Trophoblast cell (in vitro differentiated cells and primary cell): Measurements from ENCODE around the gene FBLN5.

Experiments used
- DNase-seq, 2 donors: peaks; one replicate each; pipeline ENCODE4 v3.0.0-alpha.2; 2016
- H2AFZ ChIP-seq: 2 replicates; pipeline ENCODE4 v1.6.1; 2013; ENCODE audit warnings: low read length, moderate library complexity, mild to moderate bottlenecking; ENCODE audit not compliant: insufficient read depth, poor library complexity
- H2AK5ac ChIP-seq: 2 replicates; pipeline ENCODE4 v1.6.1; 2013; ENCODE audit warnings: mild to moderate bottlenecking, low read length
- H2BK120ac ChIP-seq: 2 replicates; pipeline ENCODE4 v1.6.1; 2013; ENCODE audit warnings: low read length, mild to moderate bottlenecking, moderate library complexity; ENCODE audit not compliant: insufficient read depth, poor library complexity
- H2BK12ac ChIP-seq: 2 replicates; pipeline ENCODE4 v1.6.1; 2013; ENCODE audit warnings: mild to moderate bottlenecking, low read length, moderate library complexity
- H2BK5ac ChIP-seq: 2 replicates; pipeline ENCODE4 v1.6.1; 2013; ENCODE audit warnings: low read length, low read depth, moderate library complexity, mild to moderate bottlenecking; ENCODE audit not compliant: poor library complexity
- H3K14ac ChIP-seq: 2 replicates; pipeline ENCODE4 v1.6.1; 2013; ENCODE audit warnings: mild to moderate bottlenecking, low read length
- H3K18ac ChIP-seq: 2 replicates; pipeline ENCODE4 v1.6.1; 2013; ENCODE audit warnings: mild to moderate bottlenecking, low read length
- H3K23ac ChIP-seq: 2 replicates; pipeline ENCODE4 v1.6.1; 2013; ENCODE audit warnings: low read length
- H3K27ac ChIP-seq: 2 replicates; pipeline ENCODE4 v1.5.1; 2013; ENCODE audit warnings: low read depth, mild to moderate bottlenecking, inconsistent platforms, low read length, moderate library complexity
- H3K27me3 ChIP-seq: 2 replicates; pipeline ENCODE4 v1.6.1; 2013; ENCODE audit warnings: inconsistent platforms, mild to moderate bottlenecking, low read length, moderate library complexity; ENCODE audit not compliant: insufficient read depth
- H3K36me3 ChIP-seq, 2 experiments: 1 replicate in 1 of 2; 2 replicates in 1 of 2; pipeline ENCODE4 v1.6.1; 2013; ENCODE audit warnings: low read length in 2 of 2, mild to moderate bottlenecking in 2 of 2, moderate library complexity in 1 of 2; ENCODE audit not compliant: insufficient read depth in 2 of 2, control insufficient read depth in 1 of 2
- H3K4ac ChIP-seq: 2 replicates; pipeline ENCODE4 v1.6.1; 2013; ENCODE audit warnings: low read depth, mild to moderate bottlenecking, low read length, moderate library complexity
- H3K4me1 ChIP-seq, 2 experiments: 1 replicate in 1 of 2; 2 replicates in 1 of 2; pipeline ENCODE4 v1.6.1; 2013; ENCODE audit warnings: low read length in 2 of 2, mild to moderate bottlenecking in 2 of 2, moderate library complexity in 1 of 2; ENCODE audit not compliant: insufficient read depth in 2 of 2, control insufficient read depth in 1 of 2
- H3K4me2 ChIP-seq: 2 replicates; pipeline ENCODE4 v1.6.1; 2013; ENCODE audit warnings: inconsistent platforms, mild to moderate bottlenecking, low read length, moderate library complexity
- H3K4me3 ChIP-seq: 2 replicates; pipeline ENCODE4 v1.5.1; 2013; ENCODE audit warnings: mild to moderate bottlenecking, low read depth, low read length, inconsistent platforms
- H3K79me1 ChIP-seq: one replicate; pipeline ENCODE4 v1.6.1; 2013; ENCODE audit warnings: low read length
- H3K79me2 ChIP-seq: 2 replicates; pipeline ENCODE4 v1.6.1; 2013; ENCODE audit warnings: low read length, mild to moderate bottlenecking; ENCODE audit not compliant: control insufficient read depth, insufficient read depth, poor library complexity
- H3K9ac ChIP-seq: 2 replicates; pipeline ENCODE4 v1.6.1; 2013; ENCODE audit warnings: mild to moderate bottlenecking, low read length
- H3K9me3 ChIP-seq: 2 replicates; pipeline ENCODE4 v1.6.1; 2013; ENCODE audit warnings: low read depth, mild to moderate bottlenecking, control low read depth, inconsistent platforms, low read length; ENCODE audit not compliant: insufficient read depth
- H4K12ac ChIP-seq: 2 replicates; pipeline ENCODE4 v1.6.1; 2013; ENCODE audit warnings: low read depth, mild to moderate bottlenecking, low read length, moderate library complexity
- H4K8ac ChIP-seq: 2 replicates; pipeline ENCODE4 v1.6.1; 2013; ENCODE audit warnings: low read depth, mild to moderate bottlenecking, low read length, moderate library complexity
- H4K91ac ChIP-seq: one replicate; pipeline ENCODE4 v1.6.1; 2013; ENCODE audit warnings: low read depth, mild to moderate bottlenecking, low read length, moderate library complexity
- WGBS: extraction: QIAGEN DNeasy Blood & Tissue Kit; methylation state at CpG from one replicate; pipeline ENCODE4 v1.1.7; 2013; ENCODE audit warnings: missing lambda C conversion rate; ENCODE audit not compliant: insufficient read length, insufficient coverage; ENCODE audit errors: extremely low coverage; 5-methylcytosine and 5-hydroxymethylcytosine counted together

Gene FBLN5

GRCh38 chr14:91888641-91889476 lies 58.6 kb downstream of the FBLN5 start:
- WGBS, result no CpG with 5 or more reads among the region's 10 CpGs
- Histone ChIP-seq H3K23ac (no peak overlapping the region), H4K12ac (no peak overlapping the region), H3K4me3 (no peak overlapping the region), H2BK5ac (no peak overlapping the region), H3K79me2 (no peaks in the 10 kb centered on the region), H4K91ac (no peak overlapping the region), H2BK120ac (no peak overlapping the region), H3K4me2 (no peak overlapping the region), H3K9me3 (peaks cover 1% of the 10 kb centered on the region), H3K9ac (no peak overlapping the region), H2BK12ac (no peak overlapping the region), H4K8ac (no peak overlapping the region), H3K4ac (no peak overlapping the region), H3K27me3 (no peaks in the 10 kb centered on the region), H3K18ac (no peak overlapping the region), H3K79me1 (no peaks in the 10 kb centered on the region), H3K4me1 (peaks cover 0 to 1% of the 10 kb centered on the region in 2 experiments), H3K27ac (no peak overlapping the region), H3K14ac (no peak overlapping the region), H2AK5ac (no peak overlapping the region), H3K36me3 (no peaks in the 10 kb centered on the region), H2AFZ (no peak overlapping the region)
- no peak for DNase-seq

- Histone ChIP-seq H3K18ac (no peak overlapping the region), H3K79me1 (no peaks in the 10 kb centered on the region), H3K4ac (no peak overlapping the region), H3K4me2 (no peak overlapping the region), H2AK5ac (no peak overlapping the region), H4K12ac (no peak overlapping the region), H3K27ac (no peak overlapping the region), H3K4me3 (no peak overlapping the region), H2BK12ac (no peak overlapping the region), H3K14ac (no peak overlapping the region), H3K79me2 (no peaks in the 10 kb centered on the region), H2BK120ac (no peak overlapping the region), H2AFZ (no peak overlapping the region), H4K91ac (no peak overlapping the region), H4K8ac (no peak overlapping the region), H3K4me1 (peaks cover 0 to 1% of the 10 kb centered on the region in 2 experiments), H3K27me3 (no peaks in the 10 kb centered on the region), H3K9ac (no peak overlapping the region), H2BK5ac (no peak overlapping the region), H3K23ac (no peak overlapping the region), H3K36me3 (no peaks in the 10 kb centered on the region), H3K9me3 (peaks cover 4% of the 10 kb centered on the region)
- DNase-seq, result no peak
- WGBS, result no CpG with 5 or more reads among the region's 8 CpGs
Observed at GRCh38 chr14:91886961-91887360, 60.5 kb downstream of the FBLN5 start.

GRCh38 chr14:91885839-91886238 lies 61.7 kb downstream of the FBLN5 start:
- WGBS, result no CpG with 5 or more reads among the region's 4 CpGs
- peaks cover 0 to 1% of the 10 kb centered on the region in 2 experiments for H3K4me1 ChIP-seq
- H3K36me3 ChIP-seq, result no peaks in the 10 kb centered on the region
- no peak overlapping the region for H3K4ac ChIP-seq
- H3K18ac ChIP-seq, result no peak overlapping the region
- no peak overlapping the region for H4K8ac ChIP-seq
- no peaks in the 10 kb centered on the region for H3K79me2 ChIP-seq
- peaks cover 4% of the 10 kb centered on the region for H3K9me3 ChIP-seq
- H3K4me3 ChIP-seq, result no peak overlapping the region
- no peak overlapping the region for H3K4me2 ChIP-seq
- no peak for DNase-seq
- H3K9ac ChIP-seq, result no peak overlapping the region
- no peak overlapping the region for H2BK12ac ChIP-seq
- H3K27me3 ChIP-seq, result no peaks in the 10 kb centered on the region
- H3K79me1 ChIP-seq, result no peaks in the 10 kb centered on the region
- H3K27ac ChIP-seq, result no peak overlapping the region
- H2AK5ac ChIP-seq, result no peak overlapping the region
- H2AFZ ChIP-seq, result no peak overlapping the region
- no peak overlapping the region for H3K23ac ChIP-seq
- no peak overlapping the region for H4K91ac ChIP-seq
- H2BK5ac ChIP-seq, result no peak overlapping the region
- H4K12ac ChIP-seq, result no peak overlapping the region
- H3K14ac ChIP-seq, result no peak overlapping the region
- H2BK120ac ChIP-seq, result no peak overlapping the region

GRCh38 chr14:91885113-91885712 lies 62.3 kb downstream of the FBLN5 start:
- Histone ChIP-seq H3K4me3 (no peak overlapping the region), H2AK5ac (no peak overlapping the region), H3K79me1 (no peaks in the 10 kb centered on the region), H4K12ac (no peak overlapping the region), H3K4me1 (peaks cover 0 to under 1% of the 10 kb centered on the region in 2 experiments), H3K9ac (no peak overlapping the region), H3K4ac (no peak overlapping the region), H3K9me3 (peaks cover 4% of the 10 kb centered on the region), H2BK120ac (no peak overlapping the region), H2AFZ (no peak overlapping the region), H3K27me3 (no peaks in the 10 kb centered on the region), H2BK5ac (no peak overlapping the region), H2BK12ac (no peak overlapping the region), H3K18ac (no peak overlapping the region), H4K91ac (no peak overlapping the region), H3K79me2 (no peaks in the 10 kb centered on the region), H4K8ac (no peak overlapping the region), H3K4me2 (no peak overlapping the region), H3K14ac (no peak overlapping the region), H3K36me3 (no peaks in the 10 kb centered on the region), H3K23ac (no peak overlapping the region), H3K27ac (no peak overlapping the region)
- WGBS, result no CpG with 5 or more reads among the region's 4 CpGs
- no peak for DNase-seq
